Activated B cell treated with CpG ODN at 0.5 μM for 24 hours (primary cell): ENCODE results near the gene NKX2-8. TPM values are rescaled to one million over a fixed set of nuclear protein-coding genes. Genes with fewer than 3 reads are reported as not detected.

ENCODE experiments used
- ATAC-seq: fragments of 200-7000 bp; cut with Tn5 transposase; one replicate; pipeline ENCODE4 v1.10.0; 2021; ENCODE audit warnings: low read depth, mild to moderate bottlenecking, moderate library complexity
- CTCF ChIA-PET: fragments of 350-600 bp; sonication (Branson Sonifier 250); formaldehyde crosslinking; loops from one replicate; lab custom pipeline; 2021; ENCODE audit warnings: antibody characterized with exemption; lab: Charles Lee
- POLR2A ChIA-PET: fragments of 350-600 bp; sonication (Branson Sonifier 250); formaldehyde crosslinking; loops from one replicate; lab custom pipeline; 2021; ENCODE audit warnings: antibody characterized with exemption; lab: Charles Lee
- DNase-seq: peaks from one replicate; pipeline ENCODE4 v3.0.0; 2022
- H3K27ac Mint-ChIP-seq: one replicate; pipeline ENCODE4 v1.8.0; 2020; ENCODE audit warnings: mixed read lengths
- H3K27me3 Mint-ChIP-seq: one replicate; pipeline ENCODE4 v1.8.0; 2021; ENCODE audit warnings: mixed read lengths
- H3K36me3 Mint-ChIP-seq: one replicate; pipeline ENCODE4 v1.8.0; 2021; ENCODE audit warnings: low read depth, mixed read lengths
- H3K4me1 Mint-ChIP-seq: one replicate; pipeline ENCODE4 v1.8.0; 2021; ENCODE audit warnings: mixed read lengths
- H3K4me3 Mint-ChIP-seq: one replicate; pipeline ENCODE4 v1.8.0; 2020; ENCODE audit warnings: mild to moderate bottlenecking, mixed read lengths
- H3K9me3 Mint-ChIP-seq: one replicate; pipeline ENCODE4 v1.8.0; 2020; ENCODE audit warnings: mixed read lengths
- intact Hi-C: fragments of 100-400 bp; cut with micrococcal nuclease; formaldehyde crosslinking; loops from one replicate; pipeline ENCODE4 v1.15.1; 2024
- total RNA-seq: library from RNA; stranded (reverse); gene quantifications from 2 replicates; pipeline ENCODE4 v1.2.3, GENCODE V29; 2022
- TF ChIP-seq, protein P1 (sequence below): fragments of 200-600 bp; IDR thresholded peaks from one replicate; pipeline ENCODE4 v1.8.0; 2022; ENCODE audit warnings: antibody characterized with exemption, mild to moderate bottlenecking

The NKX2-8 gene
- total RNA-seq, 1 donor from 2014 or later: not detected

DNA sequence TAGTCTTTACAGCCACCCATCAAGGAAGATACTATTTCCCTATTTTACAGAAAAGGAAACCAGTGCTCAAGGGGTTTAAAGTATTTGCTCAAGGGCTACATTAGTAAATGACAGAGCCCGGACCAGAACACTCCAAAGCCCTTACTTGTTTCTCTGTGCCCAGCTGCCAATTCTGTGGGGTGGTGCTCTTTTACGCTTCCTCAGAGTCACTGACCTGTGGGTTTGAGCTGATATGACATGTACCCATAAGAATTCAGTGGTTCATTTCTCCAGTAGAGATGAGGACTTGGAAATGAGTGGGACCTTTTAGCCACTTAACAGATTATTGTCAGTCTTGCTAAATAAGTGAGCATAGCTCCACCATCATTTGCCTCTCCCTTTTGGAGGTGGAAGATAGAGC is 37.4 kb upstream of the NKX2-8 start:
- peaks cover 7% of the 10 kb centered on the region for H3K9me3 Mint-ChIP-seq
- no peaks in the 10 kb centered on the region for H3K36me3 Mint-ChIP-seq
- no peak for DNase-seq
- H3K27ac Mint-ChIP-seq: no peak overlapping the region
- CTCF ChIA-PET: no interaction called here
- POLR2A ChIA-PET: no interaction called here
- ATAC-seq: no peak
- H3K4me1 Mint-ChIP-seq: no peaks in the 10 kb centered on the region
- intact Hi-C loops: no loop called here
- H3K4me3 Mint-ChIP-seq: no peak overlapping the region
- peaks cover 3% of the 10 kb centered on the region for H3K27me3 Mint-ChIP-seq
- TF ChIP-seq, protein P1, sequence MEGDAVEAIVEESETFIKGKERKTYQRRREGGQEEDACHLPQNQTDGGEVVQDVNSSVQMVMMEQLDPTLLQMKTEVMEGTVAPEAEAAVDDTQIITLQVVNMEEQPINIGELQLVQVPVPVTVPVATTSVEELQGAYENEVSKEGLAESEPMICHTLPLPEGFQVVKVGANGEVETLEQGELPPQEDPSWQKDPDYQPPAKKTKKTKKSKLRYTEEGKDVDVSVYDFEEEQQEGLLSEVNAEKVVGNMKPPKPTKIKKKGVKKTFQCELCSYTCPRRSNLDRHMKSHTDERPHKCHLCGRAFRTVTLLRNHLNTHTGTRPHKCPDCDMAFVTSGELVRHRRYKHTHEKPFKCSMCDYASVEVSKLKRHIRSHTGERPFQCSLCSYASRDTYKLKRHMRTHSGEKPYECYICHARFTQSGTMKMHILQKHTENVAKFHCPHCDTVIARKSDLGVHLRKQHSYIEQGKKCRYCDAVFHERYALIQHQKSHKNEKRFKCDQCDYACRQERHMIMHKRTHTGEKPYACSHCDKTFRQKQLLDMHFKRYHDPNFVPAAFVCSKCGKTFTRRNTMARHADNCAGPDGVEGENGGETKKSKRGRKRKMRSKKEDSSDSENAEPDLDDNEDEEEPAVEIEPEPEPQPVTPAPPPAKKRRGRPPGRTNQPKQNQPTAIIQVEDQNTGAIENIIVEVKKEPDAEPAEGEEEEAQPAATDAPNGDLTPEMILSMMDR: no peak

DNA sequence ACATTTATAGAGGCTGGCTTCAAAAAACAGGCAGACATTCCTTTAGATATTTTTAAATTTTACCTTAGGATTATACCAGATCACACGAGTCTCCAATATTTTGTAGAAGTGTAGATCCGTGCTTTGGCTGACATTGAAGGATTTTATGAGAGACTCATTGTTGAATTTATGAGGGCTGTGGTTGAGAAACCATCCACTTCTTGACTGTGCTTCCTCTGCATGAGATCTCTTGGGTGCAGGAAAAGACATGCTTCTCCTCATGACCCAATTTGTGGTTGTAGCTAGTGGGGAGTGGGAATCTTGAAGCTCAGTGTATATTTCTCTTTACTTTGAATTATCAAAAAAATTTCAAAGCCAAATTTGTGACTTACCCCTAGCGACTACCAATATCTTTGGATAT is 36.7 kb upstream of the NKX2-8 start:
- Mint-ChIP-seq H3K9me3 (peaks cover 9% of the 10 kb centered on the region), H3K27me3 (peaks cover 3% of the 10 kb centered on the region), H3K36me3 (no peaks in the 10 kb centered on the region), H3K4me1 (no peaks in the 10 kb centered on the region), H3K4me3 (no peak overlapping the region), H3K27ac (no peak overlapping the region)
- POLR2A ChIA-PET: no interaction called here
- TF ChIP-seq, protein P1: no peak
- CTCF ChIA-PET: no interaction called here
- ATAC-seq (no peak), DNase-seq (no peak)
- intact Hi-C loops: no loop called here

DNA sequence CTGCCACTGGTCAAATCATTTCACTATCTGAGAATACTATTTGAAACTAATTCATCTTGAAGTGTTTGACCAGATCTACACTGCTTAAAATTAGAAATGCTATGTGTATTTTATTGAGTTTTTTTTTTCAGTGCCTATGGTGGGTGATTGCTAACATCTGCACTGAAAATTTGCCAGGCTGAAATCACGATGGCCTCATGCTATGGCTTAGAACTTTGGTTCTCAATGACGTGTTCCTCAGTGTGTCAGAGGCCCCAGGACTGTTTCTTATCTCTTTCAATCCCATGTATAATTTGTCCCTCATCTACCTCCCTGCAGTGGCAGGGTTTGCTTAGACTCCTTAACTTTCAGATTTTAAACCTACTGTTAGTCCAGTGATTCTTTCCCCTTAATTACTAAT is 36.2 kb upstream of the NKX2-8 start:
- no peak overlapping the region for H3K4me3 Mint-ChIP-seq

DNA sequence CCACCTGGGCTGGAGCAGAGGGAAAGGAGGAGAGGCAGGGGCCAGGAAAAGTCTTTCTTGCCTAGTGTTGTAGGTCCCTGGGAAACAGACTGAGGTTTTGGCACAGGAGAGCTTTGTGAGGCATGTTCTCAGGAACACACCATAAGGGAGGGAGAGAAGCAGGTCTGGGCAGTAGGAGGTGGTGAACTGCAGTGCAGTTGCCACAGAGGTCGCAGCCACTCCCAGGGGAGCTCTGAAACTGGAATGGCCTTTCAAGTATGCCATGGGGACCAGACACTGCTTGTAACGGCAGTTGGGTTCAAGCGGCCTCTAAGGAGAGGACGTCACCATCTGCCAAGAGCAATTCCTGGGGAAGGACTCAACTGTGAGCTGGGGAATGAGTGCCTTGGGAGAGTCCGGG is 35.4 kb upstream of the NKX2-8 start:
- H3K27me3 Mint-ChIP-seq: peaks cover 3% of the 10 kb centered on the region
- ATAC-seq (no peak), DNase-seq (no peak)
- no peaks in the 10 kb centered on the region for H3K4me1 Mint-ChIP-seq
- TF ChIP-seq, protein P1: no peak
- peaks cover 9% of the 10 kb centered on the region for H3K9me3 Mint-ChIP-seq
- no peak overlapping the region for H3K4me3 Mint-ChIP-seq
- H3K36me3 Mint-ChIP-seq: no peaks in the 10 kb centered on the region
- intact Hi-C loops: no loop called here
- POLR2A ChIA-PET: no interaction called here
- CTCF ChIA-PET: no interaction called here
- no peak overlapping the region for H3K27ac Mint-ChIP-seq

More for the DNA sequence above, 36.2 kb upstream of the NKX2-8 start:
- DNase-seq: no peak
- CTCF ChIA-PET: no interaction called here
- no peak for ATAC-seq
- TF ChIP-seq, protein P1: no peak
- H3K36me3 Mint-ChIP-seq: no peaks in the 10 kb centered on the region
- intact Hi-C loops: no loop called here
- POLR2A ChIA-PET: no interaction called here
- H3K27ac Mint-ChIP-seq: no peak overlapping the region
- H3K9me3 Mint-ChIP-seq: peaks cover 9% of the 10 kb centered on the region
- no peaks in the 10 kb centered on the region for H3K4me1 Mint-ChIP-seq
- H3K27me3 Mint-ChIP-seq: peaks cover 3% of the 10 kb centered on the region

DNA sequence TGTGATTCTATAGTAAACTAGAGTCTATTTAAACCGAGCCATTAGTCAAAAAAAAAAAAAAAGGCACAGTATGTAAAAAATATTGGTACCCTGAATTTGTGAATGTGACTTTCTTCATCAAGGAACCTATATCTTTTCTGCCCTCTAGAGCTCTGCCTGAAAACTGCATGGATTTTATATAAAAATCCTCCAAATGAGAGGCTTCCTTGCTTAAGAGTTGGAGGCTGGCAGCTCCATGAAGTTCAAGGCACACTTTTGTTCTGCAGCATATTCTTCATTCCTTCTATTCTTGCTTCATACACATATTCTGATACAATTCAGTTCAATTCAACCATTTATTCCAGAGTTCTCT is 23.1 kb upstream of the NKX2-8 start:
- intact Hi-C loops: loop anchor here (1.0 kb wide), 1 partner anchor 52 kb away; no protein-coding TSS in a partner anchor
- H3K4me3 Mint-ChIP-seq: no peak overlapping the region
- peaks cover 2% of the 10 kb centered on the region for H3K9me3 Mint-ChIP-seq

More for the DNA sequence above, 23.1 kb upstream of the NKX2-8 start:
- TF ChIP-seq, protein P1: no peak
- no peak for ATAC-seq
- Mint-ChIP-seq H3K4me1 (no peaks in the 10 kb centered on the region), H3K36me3 (no peaks in the 10 kb centered on the region), H3K27me3 (peaks cover 9% of the 10 kb centered on the region), H3K27ac (no peak overlapping the region)
- ChIA-PET POLR2A (no interaction called here), CTCF (interaction anchor here (1.9 kb wide), 1 partner anchor 52 kb away, joined by 7 read pairs; no protein-coding TSS in a partner anchor)
- DNase-seq: no peak
